BJ (cell line): ENCODE data around the gene FLRT2. TPM values are rescaled to one million over a fixed set of nuclear protein-coding genes. Genes with fewer than 3 reads are reported as not detected.

Experiments
- CTCF ChIA-PET: fragments of 350-600 bp; formaldehyde crosslinking; extraction: SDS; loops from one replicate; lab custom pipeline; 2021; ENCODE audit warnings: antibody characterized with exemption, inconsistent platforms; lab: Yijun Ruan, JAX
- POLR2A ChIA-PET: fragments of 300-600 bp; sonication (Branson Sonifier 250); formaldehyde crosslinking; extraction: SDS; loops from one replicate; lab custom pipeline; 2021; ENCODE audit warnings: antibody characterized with exemption; lab: Charles Lee
- DNase-seq: peaks from one replicate; pipeline ENCODE4 v3.0.0-alpha.2; 2011; ENCODE audit warnings: low read depth
- H3K27me3 ChIP-seq: 2 replicates; pipeline ENCODE4 v1.6.0; 2011; ENCODE audit warnings: low read length; ENCODE audit not compliant: control insufficient read depth, insufficient read depth
- H3K36me3 ChIP-seq: 2 replicates; pipeline ENCODE4 v1.5.1; 2011; ENCODE audit warnings: low read length; ENCODE audit not compliant: control insufficient read depth, insufficient read depth
- H3K4me3 ChIP-seq: 2 replicates; pipeline ENCODE4 v1.5.1; 2011; ENCODE audit warnings: low read depth, mild to moderate bottlenecking, control low read depth, low read length
- polyA plus RNA-seq: library from polyadenylated mRNA; depleted of rRNA; stranded (reverse); fragments of >200 nt; gene quantifications from 2 replicates; pipeline ENCODE4 v1.2.3, GENCODE V29; 2011
- TF ChIP-seq, protein P1 (sequence below): IDR thresholded peaks from 2 replicates; pipeline ENCODE4 v1.5.1; 2011; ENCODE audit warnings: low read depth, mild to moderate bottlenecking, control low read depth, inconsistent platforms, low read length, moderate library complexity; ENCODE audit not compliant: insufficient read depth

The FLRT2 gene
- polyA plus RNA-seq, 1 experiment: 16.7 TPM

DNA sequence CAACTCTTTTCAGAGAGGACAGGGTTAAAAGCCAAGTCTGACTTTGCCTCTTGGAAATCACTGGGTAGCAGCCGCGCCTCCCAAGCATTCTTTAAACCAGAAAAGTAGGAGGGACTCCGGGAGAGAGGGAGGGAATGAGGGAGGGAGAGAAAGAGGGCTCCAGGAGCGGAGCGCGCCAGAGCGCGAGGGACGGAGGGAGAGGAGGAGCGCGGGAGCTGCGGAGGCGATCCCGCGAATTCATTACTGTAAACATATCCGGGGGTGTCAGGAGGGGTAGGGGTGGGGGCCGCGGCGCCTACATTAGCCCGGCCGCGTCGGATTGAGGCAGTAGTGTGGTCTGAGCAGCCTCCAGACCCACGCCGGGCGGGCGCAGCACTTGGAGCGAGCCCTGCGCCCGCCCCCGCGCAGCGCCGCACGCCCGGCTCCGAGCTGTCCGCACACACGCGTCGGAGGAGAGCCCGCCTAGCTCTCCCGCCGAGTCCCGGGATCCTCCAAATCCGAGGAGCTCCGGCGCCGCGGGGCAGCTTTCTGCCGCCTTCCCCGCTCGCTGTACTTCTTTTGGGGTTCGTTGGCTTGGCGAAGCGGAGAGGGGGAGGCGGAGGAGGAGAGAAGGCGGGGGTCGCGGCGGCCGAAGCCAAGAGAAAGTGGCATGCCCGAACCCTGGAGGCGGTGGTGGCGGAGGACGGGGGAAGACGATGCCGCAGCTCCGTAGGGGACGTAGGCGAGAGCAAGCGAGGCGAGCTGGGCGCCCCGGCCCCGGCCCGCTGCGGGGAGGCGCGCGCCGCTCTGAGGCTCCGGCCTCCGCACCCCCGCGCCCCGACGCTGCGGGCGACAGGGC lies 3.3 kb downstream of the FLRT2 start:
- no peaks in the 10 kb centered on the region for H3K36me3 ChIP-seq
- no peak for DNase-seq
- H3K27me3 ChIP-seq: no peaks in the 10 kb centered on the region
- CTCF ChIA-PET: interaction anchor here (2.0 kb wide), 1 partner anchor 79 kb away, joined by 13 read pairs; no protein-coding TSS in a partner anchor
- peak overlapping the region; percentile 82 for H3K4me3 ChIP-seq
- POLR2A ChIA-PET: interaction anchor here (0.6 kb wide), 1 partner anchor 418 kb away, joined by 3 read pairs; no protein-coding TSS in a partner anchor
- TF ChIP-seq, protein P1, sequence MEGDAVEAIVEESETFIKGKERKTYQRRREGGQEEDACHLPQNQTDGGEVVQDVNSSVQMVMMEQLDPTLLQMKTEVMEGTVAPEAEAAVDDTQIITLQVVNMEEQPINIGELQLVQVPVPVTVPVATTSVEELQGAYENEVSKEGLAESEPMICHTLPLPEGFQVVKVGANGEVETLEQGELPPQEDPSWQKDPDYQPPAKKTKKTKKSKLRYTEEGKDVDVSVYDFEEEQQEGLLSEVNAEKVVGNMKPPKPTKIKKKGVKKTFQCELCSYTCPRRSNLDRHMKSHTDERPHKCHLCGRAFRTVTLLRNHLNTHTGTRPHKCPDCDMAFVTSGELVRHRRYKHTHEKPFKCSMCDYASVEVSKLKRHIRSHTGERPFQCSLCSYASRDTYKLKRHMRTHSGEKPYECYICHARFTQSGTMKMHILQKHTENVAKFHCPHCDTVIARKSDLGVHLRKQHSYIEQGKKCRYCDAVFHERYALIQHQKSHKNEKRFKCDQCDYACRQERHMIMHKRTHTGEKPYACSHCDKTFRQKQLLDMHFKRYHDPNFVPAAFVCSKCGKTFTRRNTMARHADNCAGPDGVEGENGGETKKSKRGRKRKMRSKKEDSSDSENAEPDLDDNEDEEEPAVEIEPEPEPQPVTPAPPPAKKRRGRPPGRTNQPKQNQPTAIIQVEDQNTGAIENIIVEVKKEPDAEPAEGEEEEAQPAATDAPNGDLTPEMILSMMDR: no peak

DNA sequence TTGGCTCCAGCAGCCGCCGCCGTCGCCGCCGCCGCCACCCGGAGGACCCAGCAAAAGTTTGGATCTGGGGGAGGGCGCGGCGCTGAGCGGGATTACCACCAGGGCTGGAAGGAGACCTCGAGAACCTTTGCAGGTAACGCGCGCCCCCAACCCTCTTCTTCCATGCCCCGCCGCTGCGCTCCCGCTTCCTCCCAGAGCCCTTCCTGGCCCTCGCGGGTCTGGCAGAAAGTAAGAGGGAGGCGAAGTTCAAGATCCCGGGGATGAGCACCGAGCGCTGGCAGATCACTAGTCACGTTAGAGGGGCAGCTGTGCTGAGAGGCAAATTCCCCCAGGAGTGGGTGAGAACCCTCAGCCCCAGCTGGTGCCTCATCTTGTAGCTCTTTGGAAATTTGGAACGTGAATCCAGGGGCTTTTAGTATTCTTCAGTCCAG lies 3.9 kb downstream of the FLRT2 start:
- DNase-seq: no peak
- CTCF ChIA-PET: interaction anchor here (1.0 to 2.0 kb wide), 2 partner anchors 75 to 79 kb away, joined by 5 to 13 read pairs; no protein-coding TSS in a partner anchor
- Histone ChIP-seq H3K27me3 (no peaks in the 10 kb centered on the region), H3K4me3 (peak overlapping the region; percentile 82), H3K36me3 (no peaks in the 10 kb centered on the region)
- POLR2A ChIA-PET: no interaction called here
- TF ChIP-seq, protein P1: no peak

DNA sequence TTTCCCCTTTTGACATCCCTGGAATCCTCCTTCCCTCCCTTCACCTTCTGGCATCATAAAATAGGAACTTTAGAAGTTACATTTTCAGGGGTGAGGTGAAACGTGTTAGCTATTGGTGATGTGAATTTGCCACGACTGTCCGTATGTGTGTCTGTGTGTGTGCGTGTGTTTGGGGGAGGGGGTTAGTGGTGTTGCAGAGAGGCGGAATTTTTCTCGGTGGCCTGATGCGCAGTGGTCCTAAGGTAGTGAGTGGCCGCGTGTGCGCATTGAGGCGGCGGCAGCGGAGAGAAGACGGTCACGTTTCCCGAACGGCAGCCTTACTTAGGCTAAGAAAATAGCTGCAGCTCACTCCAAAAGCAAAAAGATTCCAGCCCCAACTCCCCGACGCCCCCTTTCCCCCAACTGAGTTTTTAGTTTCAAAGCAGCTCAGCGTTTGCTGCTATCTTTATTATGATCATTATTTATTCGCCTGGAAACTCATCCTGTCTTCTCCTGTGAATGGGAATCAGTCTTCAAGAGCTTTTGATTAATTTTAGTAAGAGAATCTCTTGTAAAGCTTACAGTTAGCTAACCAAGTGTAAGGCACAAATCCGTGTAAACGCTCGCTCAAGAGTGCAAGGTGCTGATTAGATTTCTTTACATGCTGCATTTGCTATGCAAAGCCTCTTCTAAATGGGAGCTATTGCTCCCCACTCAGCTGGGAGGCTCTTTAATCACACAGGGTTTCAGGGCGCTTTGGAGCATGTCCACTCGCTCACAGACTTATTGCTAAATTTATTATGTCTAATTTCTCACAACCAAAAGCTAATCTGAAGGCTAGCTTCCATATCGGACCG lies 4.7 kb downstream of the FLRT2 start:
- TF ChIP-seq, protein P1: no peak
- Histone ChIP-seq H3K4me3 (peak overlapping the region; percentile 82), H3K27me3 (no peaks in the 10 kb centered on the region), H3K36me3 (no peaks in the 10 kb centered on the region)
- DNase-seq: no peak
- CTCF ChIA-PET: interaction anchor here (0.6 to 2.0 kb wide), 3 partner anchors 74 to 793 kb away, joined by 4 to 13 read pairs (median 5); no protein-coding TSS in a partner anchor
- POLR2A ChIA-PET: no interaction called here

DNA sequence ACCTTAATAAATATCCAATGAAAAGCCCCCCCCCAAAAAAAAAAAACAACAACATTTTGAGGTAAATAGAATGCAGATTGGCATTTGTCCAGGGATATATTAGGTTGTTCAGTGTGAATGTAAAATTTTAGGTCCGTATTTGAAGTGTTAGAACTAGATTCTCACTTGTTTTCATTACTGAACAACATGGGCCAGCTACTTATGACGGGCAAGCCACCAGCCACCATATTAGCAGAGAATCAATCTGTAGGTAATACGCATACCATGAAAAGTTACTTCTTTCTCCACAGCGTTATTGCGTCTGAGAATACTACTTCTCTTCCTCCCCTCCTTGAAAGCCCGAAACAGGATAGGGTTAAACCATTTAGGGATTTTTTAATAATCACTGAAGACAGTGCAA lies 5.4 kb downstream of the FLRT2 start:
- no peaks in the 10 kb centered on the region for H3K27me3 ChIP-seq
- peak overlapping the region; percentile 82 for H3K4me3 ChIP-seq
- H3K36me3 ChIP-seq: no peaks in the 10 kb centered on the region
- ChIA-PET POLR2A (no interaction called here), CTCF (interaction anchor here (0.6 to 2.0 kb wide), 2 partner anchors 77 to 794 kb away, joined by 4 to 13 read pairs; no protein-coding TSS in a partner anchor)
- TF ChIP-seq, protein P1: no peak
- DNase-seq: no peak
